Measurements from ENCODE around the gene RNLS. TPM values are rescaled to one million over a fixed set of nuclear protein-coding genes. Genes with fewer than 3 reads are reported as not detected.

The RNLS gene
- total and polyA plus RNA-seq, 2 donors from 2014 or later, result 19.5 to 21.1 TPM

GRCh38 chr10:88562152-88562551, 21.0 kb downstream of the RNLS start:
- TF ChIP-seq, protein P1, sequence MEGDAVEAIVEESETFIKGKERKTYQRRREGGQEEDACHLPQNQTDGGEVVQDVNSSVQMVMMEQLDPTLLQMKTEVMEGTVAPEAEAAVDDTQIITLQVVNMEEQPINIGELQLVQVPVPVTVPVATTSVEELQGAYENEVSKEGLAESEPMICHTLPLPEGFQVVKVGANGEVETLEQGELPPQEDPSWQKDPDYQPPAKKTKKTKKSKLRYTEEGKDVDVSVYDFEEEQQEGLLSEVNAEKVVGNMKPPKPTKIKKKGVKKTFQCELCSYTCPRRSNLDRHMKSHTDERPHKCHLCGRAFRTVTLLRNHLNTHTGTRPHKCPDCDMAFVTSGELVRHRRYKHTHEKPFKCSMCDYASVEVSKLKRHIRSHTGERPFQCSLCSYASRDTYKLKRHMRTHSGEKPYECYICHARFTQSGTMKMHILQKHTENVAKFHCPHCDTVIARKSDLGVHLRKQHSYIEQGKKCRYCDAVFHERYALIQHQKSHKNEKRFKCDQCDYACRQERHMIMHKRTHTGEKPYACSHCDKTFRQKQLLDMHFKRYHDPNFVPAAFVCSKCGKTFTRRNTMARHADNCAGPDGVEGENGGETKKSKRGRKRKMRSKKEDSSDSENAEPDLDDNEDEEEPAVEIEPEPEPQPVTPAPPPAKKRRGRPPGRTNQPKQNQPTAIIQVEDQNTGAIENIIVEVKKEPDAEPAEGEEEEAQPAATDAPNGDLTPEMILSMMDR (IDR thresholded peaks at IDR 0.05; ENCODE audit: borderline replicate concordance, extremely low read depth, insufficient read depth), result no peak
- Histone ChIP-seq H3K4me3 (ENCODE audit: low read length in 3 of 3) (no peak overlapping the region), H3K27ac (ENCODE audit: low read depth in 2 of 2, low read length in 2 of 2) (no peak overlapping the region), H3K27me3 (ENCODE audit: control insufficient read depth, insufficient read depth, low read length) (no peaks in the 10 kb centered on the region), H3K36me3 (ENCODE audit: control insufficient read depth in 2 of 3, insufficient read depth in 3 of 3, low read length in 3 of 3) (no peaks in the 10 kb centered on the region), H3K9me3 (ENCODE audit: control insufficient read depth in 2 of 3, insufficient read depth in 1 of 3, low read length in 3 of 3) (no peaks in the 10 kb centered on the region), H3K4me1 (ENCODE audit: control insufficient read depth in 2 of 3, insufficient read depth in 2 of 3, low read depth in 1 of 3, low read length in 3 of 3) (no peaks in the 10 kb centered on the region), H3K9ac (ENCODE audit: low read length in 3 of 3) (no peak overlapping the region)
- no peak for DNase-seq
- intact Hi-C loops (cut with DNase I), result no loop called here
- FAIRE-seq, result no peak

- Histone ChIP-seq H3K27ac (ENCODE audit: low read depth in 2 of 2, low read length in 2 of 2) (no peak overlapping the region), H3K9me3 (ENCODE audit: control insufficient read depth in 2 of 3, insufficient read depth in 1 of 3, low read length in 3 of 3) (no peaks in the 10 kb centered on the region), H3K4me3 (ENCODE audit: low read length in 3 of 3) (no peak overlapping the region), H3K4me1 (ENCODE audit: control insufficient read depth in 2 of 3, insufficient read depth in 2 of 3, low read depth in 1 of 3, low read length in 3 of 3) (no peaks in the 10 kb centered on the region), H3K36me3 (ENCODE audit: control insufficient read depth in 2 of 3, insufficient read depth in 3 of 3, low read length in 3 of 3) (no peaks in the 10 kb centered on the region), H3K9ac (ENCODE audit: low read length in 3 of 3) (no peak overlapping the region), H3K27me3 (ENCODE audit: control insufficient read depth, insufficient read depth, low read length) (no peaks in the 10 kb centered on the region)
- TF ChIP-seq, protein P1 (IDR thresholded peaks at IDR 0.05; ENCODE audit: borderline replicate concordance, extremely low read depth, insufficient read depth), result no peak
- no peak for DNase-seq
- FAIRE-seq, result no peak
- intact Hi-C loops (cut with DNase I), result loop anchor here (10.0 kb wide), 1 partner anchor 703 kb away; no protein-coding TSS in a partner anchor
These were observed 25.5 kb downstream of the RNLS start for GRCh38 chr10:88557658-88558057.

- H3K36me3 ChIP-seq (ENCODE audit: control insufficient read depth in 2 of 3, insufficient read depth in 3 of 3, low read length in 3 of 3), result no peaks in the 10 kb centered on the region
- H3K4me1 ChIP-seq (ENCODE audit: control insufficient read depth in 2 of 3, insufficient read depth in 2 of 3, low read depth in 1 of 3, low read length in 3 of 3), result no peaks in the 10 kb centered on the region
- H3K4me3 ChIP-seq (ENCODE audit: low read length in 3 of 3), result no peak overlapping the region
- H3K9me3 ChIP-seq (ENCODE audit: control insufficient read depth in 2 of 3, insufficient read depth in 1 of 3, low read length in 3 of 3), result no peaks in the 10 kb centered on the region
- DNase-seq (no peak), FAIRE-seq (no peak)
- TF ChIP-seq, protein P1 (IDR thresholded peaks at IDR 0.05; ENCODE audit: borderline replicate concordance, extremely low read depth, insufficient read depth), result no peak
- no peaks in the 10 kb centered on the region for H3K27me3 ChIP-seq (ENCODE audit: control insufficient read depth, insufficient read depth, low read length)
- no peak overlapping the region for H3K27ac ChIP-seq (ENCODE audit: low read depth in 2 of 2, low read length in 2 of 2)
- no peak overlapping the region for H3K9ac ChIP-seq (ENCODE audit: low read length in 3 of 3)
- intact Hi-C loops (cut with DNase I), result loop anchor here (10.0 kb wide), 1 partner anchor 702 kb away; no protein-coding TSS in a partner anchor
These were observed 25.9 kb downstream of the RNLS start for GRCh38 chr10:88557256-88557655.
